Skeletal muscle tissue (tissue), 4 donors: Measurements from ENCODE around the gene MRPL38. TPM values are rescaled to one million over a fixed set of nuclear protein-coding genes. Genes with fewer than 3 reads are reported as not detected.
A peak's percentile ranks its signal among the peaks of the same experiment; 100 is the strongest.

Experiments used
- H3K27ac ChIP-seq: one replicate; pipeline ENCODE4 v1.7.0; 2013; ENCODE audit warnings: mild to moderate bottlenecking, low read depth, low read length, inconsistent platforms
- H3K27me3 ChIP-seq, 3 donors: one replicate each; pipeline ENCODE4 v1.7.0; 2013; ENCODE audit warnings: low read length in 3 of 3; ENCODE audit not compliant: control insufficient read depth in 3 of 3, insufficient read depth in 3 of 3
- H3K36me3 ChIP-seq, 3 donors: one replicate each; pipeline ENCODE4 v1.7.0; 2013; ENCODE audit warnings: low read length in 3 of 3; ENCODE audit not compliant: control insufficient read depth in 3 of 3, insufficient read depth in 3 of 3
- H3K4me1 ChIP-seq, 3 donors: one replicate each; pipeline ENCODE4 v1.7.0; 2013; ENCODE audit warnings: low read length in 3 of 3, mild to moderate bottlenecking in 3 of 3; ENCODE audit not compliant: control insufficient read depth in 3 of 3, insufficient read depth in 3 of 3
- H3K4me3 ChIP-seq, 3 donors: one replicate each; pipeline ENCODE4 v1.7.0; 2013; ENCODE audit warnings: low read length in 3 of 3
- H3K9ac ChIP-seq, 3 donors: one replicate each; pipeline ENCODE4 v1.7.0; 2013; ENCODE audit warnings: low read length in 3 of 3, mild to moderate bottlenecking in 3 of 3, moderate library complexity in 2 of 3, low read depth in 1 of 3
- H3K9me3 ChIP-seq, 3 donors: one replicate each; pipeline ENCODE4 v1.7.0; 2013; ENCODE audit warnings: low read length in 3 of 3; ENCODE audit not compliant: control insufficient read depth in 3 of 3
- total RNA-seq: library from RNA; depleted of rRNA; stranded (reverse); fragments of >200 nt; gene quantifications from one replicate; pipeline ENCODE4 v1.2.3, GENCODE V29; 2014
- donor health status: Osteomylitis.

The MRPL38 gene
- total RNA-seq, 1 donor from 2014 or later = 32.9 TPM

- Histone ChIP-seq H3K27ac (no peak overlapping the region), H3K36me3 (peaks cover 43 to 50% (median 50%) of the 10 kb centered on the region in 3 donors), H3K4me3 (no peak overlapping the region), H3K9ac (no peak overlapping the region), H3K9me3 (no peaks in the 10 kb centered on the region), H3K27me3 (no peaks in the 10 kb centered on the region), H3K4me1 (peaks cover 25 to 38% (median 31%) of the 10 kb centered on the region in 3 donors)
These were observed 5.9 kb downstream of the MRPL38 start for GRCh38 chr17:75898791-75899190.

- H3K4me1 ChIP-seq = peaks cover 25 to 33% (median 25%) of the 10 kb centered on the region in 3 donors
- H3K9me3 ChIP-seq = no peaks in the 10 kb centered on the region
- no peak overlapping the region for H3K27ac ChIP-seq
- no peak overlapping the region for H3K4me3 ChIP-seq
- H3K27me3 ChIP-seq = no peaks in the 10 kb centered on the region
- peaks cover 43 to 50% (median 50%) of the 10 kb centered on the region in 3 donors for H3K36me3 ChIP-seq
- no peak overlapping the region for H3K9ac ChIP-seq
These were observed 6.6 kb downstream of the MRPL38 start for GRCh38 chr17:75898065-75898464.

DNA sequence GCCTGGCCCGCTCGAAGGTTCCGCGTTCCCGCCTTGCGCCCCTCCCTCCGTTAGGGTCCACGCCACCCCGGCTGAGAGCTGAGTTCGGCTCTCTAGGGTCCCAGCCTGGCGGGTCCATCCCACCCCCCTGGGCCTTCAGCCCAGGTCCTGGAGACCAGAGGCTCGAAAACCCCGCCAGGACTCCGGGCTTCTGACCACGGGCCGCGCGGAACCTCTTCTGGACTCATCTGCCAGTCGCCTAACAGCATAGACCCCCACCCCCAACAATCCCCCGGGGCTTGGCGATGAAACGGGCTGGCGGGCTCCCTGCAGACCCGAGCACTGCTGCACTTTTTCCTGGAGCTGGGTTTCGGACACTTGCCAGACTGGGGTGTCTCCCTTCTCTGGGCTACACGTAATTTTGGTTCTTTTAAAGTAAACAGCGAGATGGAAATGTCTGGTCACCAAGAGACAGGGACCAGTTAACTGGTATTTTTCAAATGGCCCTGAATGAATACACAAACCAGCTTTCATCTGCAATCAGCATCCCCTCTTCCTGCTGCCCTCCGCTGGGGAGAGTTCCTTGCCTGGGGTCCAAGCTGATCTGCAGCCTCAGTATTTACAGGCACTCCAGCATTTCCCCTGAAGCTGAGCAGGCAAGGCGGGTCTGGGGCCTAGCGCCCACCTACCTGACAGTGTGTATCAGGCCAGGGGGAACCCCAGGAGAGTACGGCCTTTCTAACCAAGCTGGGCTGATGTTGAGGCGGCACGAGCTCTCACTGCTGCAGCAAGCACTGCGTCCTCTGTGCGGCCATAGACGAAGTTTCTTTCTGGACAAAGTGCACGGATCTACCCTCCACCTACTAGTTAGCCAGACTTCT is 7.3 kb downstream of the MRPL38 start:
- peak overlapping the region; percentile 79 for H3K27ac ChIP-seq
- H3K4me1 ChIP-seq = peaks cover 25 to 30% (median 27%) of the 10 kb centered on the region in 3 donors
- H3K9me3 ChIP-seq = no peaks in the 10 kb centered on the region
- H3K4me3 ChIP-seq = peak overlapping the region; percentile 52 to 68 (median 60)
- peaks cover 39 to 49% (median 45%) of the 10 kb centered on the region in 3 donors for H3K36me3 ChIP-seq
- H3K27me3 ChIP-seq = no peaks in the 10 kb centered on the region
- H3K9ac ChIP-seq = peak overlapping the region; percentile 51 to 81 (median 79)

GRCh38 chr17:75896415-75897159 is 8.1 kb downstream of the MRPL38 start, which contains the start of gene TRIM65:
TSS of gene TRIM65 (minus strand) at chr17:75896951. CDS start at chr17:75896937, 14 bp downstream.
- Histone ChIP-seq H3K4me3 (peak within 1 kb of the TSS; percentile 82 to 90 (median 85)), H3K9me3 (no peaks in the 10 kb centered on the region), H3K27me3 (no peaks in the 10 kb centered on the region), H3K27ac (peak within 1 kb of the TSS; percentile 79), H3K4me1 (peaks cover 25 to 30% (median 27%) of the 10 kb centered on the region in 3 donors), H3K36me3 (peaks cover 40 to 43% (median 42%) of the 10 kb centered on the region in 3 donors), H3K9ac (peak within 1 kb of the TSS; percentile 81 to 96 (median 92))

DNA sequence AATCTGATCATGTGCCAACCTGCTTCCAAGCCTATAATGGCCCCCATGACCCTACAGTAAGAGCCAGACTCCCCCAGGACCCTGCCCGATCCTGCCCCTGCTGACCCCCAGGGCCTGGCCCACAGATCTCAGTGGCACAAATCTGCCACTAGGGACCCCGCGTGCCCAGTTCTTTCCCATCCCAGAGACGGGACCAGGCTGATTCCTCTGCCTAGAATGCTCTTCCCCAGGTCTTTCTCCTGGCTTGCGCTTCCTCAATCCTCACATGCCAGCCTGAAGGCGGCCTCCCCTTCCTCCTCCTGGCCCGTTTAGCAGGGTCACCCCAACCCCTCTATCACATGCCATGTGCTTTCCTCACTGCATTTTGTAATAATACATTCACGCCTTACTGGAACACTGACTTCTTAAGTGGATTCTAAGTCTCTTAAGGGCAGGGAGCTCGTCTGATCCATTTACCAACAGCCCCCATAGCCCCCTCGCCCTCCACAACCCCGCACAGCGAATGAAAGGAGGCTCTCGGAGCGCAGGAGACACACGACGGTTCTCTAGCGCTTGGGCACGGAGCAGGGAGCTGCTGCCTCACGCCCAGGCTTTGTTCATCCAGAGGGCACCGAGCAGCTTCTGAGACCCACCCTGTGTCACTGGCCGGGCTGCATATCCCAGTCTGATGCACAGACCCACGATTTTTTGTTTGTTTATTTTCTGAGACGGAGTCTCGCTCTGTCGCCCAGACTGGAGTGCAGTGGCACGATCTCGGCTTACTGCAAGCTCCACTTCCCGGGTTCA is 9.1 kb downstream of the MRPL38 start:
- Histone ChIP-seq H3K4me3 (peak overlapping the region; percentile 82 to 90 (median 85)), H3K36me3 (peaks cover 39 to 42% (median 42%) of the 10 kb centered on the region in 3 donors), H3K9me3 (no peaks in the 10 kb centered on the region), H3K4me1 (peaks cover 25 to 30% (median 27%) of the 10 kb centered on the region in 3 donors), H3K27ac (peak overlapping the region; percentile 79), H3K9ac (peak overlapping the region; percentile 79 to 96 (median 81)), H3K27me3 (no peaks in the 10 kb centered on the region)

DNA sequence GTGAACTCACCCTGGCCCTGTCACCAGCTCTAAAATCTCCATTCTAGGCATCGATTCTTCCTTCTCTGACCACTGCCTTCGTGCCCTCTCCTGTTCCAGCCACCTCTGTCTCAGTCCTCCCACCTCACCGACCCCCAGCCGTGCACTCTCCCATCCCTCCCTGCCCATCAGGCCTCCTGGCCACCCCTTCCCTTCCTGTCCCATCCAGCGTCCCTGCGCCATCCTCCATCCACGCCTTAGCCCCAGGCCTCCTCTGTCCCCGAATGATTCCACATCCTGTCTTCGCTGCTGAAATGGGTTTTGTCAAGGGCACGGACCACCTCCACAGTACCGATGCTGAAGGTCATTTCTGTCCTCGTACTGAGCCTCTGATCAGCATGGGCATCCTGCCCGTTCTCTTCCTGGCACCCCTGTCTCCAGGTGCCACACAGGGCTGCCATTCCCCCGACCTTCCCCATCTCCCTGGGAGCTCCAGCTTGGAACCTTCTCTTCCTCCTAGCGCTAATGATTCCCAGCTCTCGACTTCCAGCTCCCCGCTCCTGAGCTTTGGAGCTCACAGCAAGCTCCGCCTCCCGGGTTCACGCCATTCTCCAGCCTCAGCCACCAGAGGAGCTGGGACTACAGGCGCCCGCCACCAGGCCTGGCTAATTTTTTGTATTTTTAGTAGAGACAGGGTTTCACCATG is 10.5 kb downstream of the MRPL38 start:
- peaks cover 32 to 41% (median 40%) of the 10 kb centered on the region in 3 donors for H3K36me3 ChIP-seq
- H3K4me1 ChIP-seq = peaks cover 25 to 30% (median 27%) of the 10 kb centered on the region in 3 donors
- no peak overlapping the region for H3K4me3 ChIP-seq
- peak overlapping the region in 2 of 3 donors; percentile 43 to 57 for H3K9ac ChIP-seq
- H3K27me3 ChIP-seq = no peaks in the 10 kb centered on the region
- no peaks in the 10 kb centered on the region for H3K9me3 ChIP-seq
- no peak overlapping the region for H3K27ac ChIP-seq

- no peaks in the 10 kb centered on the region for H3K27me3 ChIP-seq
- no peaks in the 10 kb centered on the region for H3K9me3 ChIP-seq
- H3K9ac ChIP-seq = peak overlapping the region in 1 of 3 donors; percentile 57
- H3K27ac ChIP-seq = no peak overlapping the region
- H3K4me3 ChIP-seq = no peak overlapping the region
- H3K36me3 ChIP-seq = peaks cover 25 to 36% (median 35%) of the 10 kb centered on the region in 3 donors
- peaks cover 25 to 30% (median 27%) of the 10 kb centered on the region in 3 donors for H3K4me1 ChIP-seq
These were observed 11.2 kb downstream of the MRPL38 start for GRCh38 chr17:75893305-75894048.

DNA sequence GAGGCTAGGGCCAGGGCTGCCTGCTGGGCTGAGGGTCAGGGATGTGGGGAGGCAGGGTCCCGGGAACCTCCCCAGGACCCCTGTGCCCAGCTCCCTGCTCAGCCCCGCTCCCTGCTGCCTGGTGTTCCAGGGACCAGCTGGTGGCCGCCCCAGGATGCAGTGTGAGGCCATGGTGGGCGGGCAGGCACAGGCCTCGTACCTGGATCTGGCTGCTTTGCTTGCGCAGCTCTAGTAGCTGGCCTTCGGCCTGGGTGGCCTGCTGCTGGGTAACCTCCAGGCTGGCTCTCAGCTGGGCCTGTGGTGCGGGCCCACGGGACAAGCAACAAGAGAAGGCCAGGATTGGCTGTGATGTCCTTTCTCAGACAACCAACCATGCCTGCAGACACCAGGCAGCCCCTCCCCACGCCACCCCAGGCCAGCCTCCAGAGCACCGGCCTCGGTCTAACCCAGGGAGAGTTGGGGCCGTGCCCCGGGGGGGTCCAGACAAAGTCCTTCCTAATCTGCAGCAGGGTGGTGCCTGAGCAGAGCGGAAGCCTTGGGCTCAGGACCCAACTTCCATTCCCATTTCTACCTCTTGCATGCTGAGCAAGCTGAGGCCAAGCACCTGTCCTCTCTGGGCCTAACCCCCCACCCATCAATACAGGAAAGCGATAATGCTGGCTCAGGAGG is 12.0 kb downstream of the MRPL38 start:
- Histone ChIP-seq H3K36me3 (peaks cover 24 to 34% (median 28%) of the 10 kb centered on the region in 3 donors), H3K9me3 (no peaks in the 10 kb centered on the region), H3K9ac (peak overlapping the region in 1 of 3 donors; percentile 45), H3K4me3 (no peak overlapping the region), H3K4me1 (peaks cover 25 to 30% (median 27%) of the 10 kb centered on the region in 3 donors), H3K27ac (no peak overlapping the region), H3K27me3 (no peaks in the 10 kb centered on the region)
